ENCODE data around the gene XK. TPM values are rescaled to one million over a fixed set of nuclear protein-coding genes. Genes with fewer than 3 reads are reported as not detected.
A peak's percentile ranks its signal among the peaks of the same experiment; 100 is the strongest.
"Not testable (repeated sequence)": the region's sequence is repeated elsewhere in the genome, so short reads cannot be mapped to it uniquely, and the experiment has no call there.

Gene XK
- total RNA-seq, 1 experiment from 2014 or later: 0.26 TPM

GRCh38 chrX:37722595-37722994, 37.0 kb downstream of the XK start:
- DNase-seq (ENCODE audit: low read depth, low spot score): no peak
- in situ Hi-C loops (cut with HindIII; ENCODE audit: low pct_unique_long_range_greater_than_20kb, low sequenced_read_pairs): no loop called here

- DNase-seq (ENCODE audit: low read depth, low spot score): no peak
These were observed 40.8 kb downstream of the XK start for GRCh38 chrX:37726346-37726745.

DNA sequence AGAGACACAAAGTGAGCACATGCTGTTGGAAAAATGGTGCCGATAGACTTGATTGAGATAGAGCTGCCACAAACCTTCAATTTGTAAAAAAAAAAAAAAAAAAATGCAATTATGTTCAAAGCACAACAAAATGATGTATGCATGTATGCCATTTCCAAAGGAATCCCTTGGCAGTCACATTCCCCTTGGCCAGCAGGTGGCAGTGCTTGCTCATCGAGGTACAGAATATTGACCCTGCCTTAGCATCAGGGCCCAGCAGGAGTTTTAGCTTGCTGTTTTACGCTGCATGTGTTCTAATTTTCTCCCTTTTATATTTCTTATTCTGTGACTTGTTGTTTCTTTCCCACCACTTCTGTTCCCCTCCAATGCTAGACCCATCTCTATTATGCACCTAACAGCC, 59.8 kb downstream of the XK start:
- peak; percentile 74 for DNase-seq (ENCODE audit: low read depth, low spot score)
- in situ Hi-C loops (cut with HindIII; ENCODE audit: low pct_unique_long_range_greater_than_20kb, low sequenced_read_pairs): no loop called here

More at GRCh38 chrX:37726346-37726745, 40.8 kb downstream of the XK start:
- in situ Hi-C loops (cut with HindIII; ENCODE audit: low pct_unique_long_range_greater_than_20kb, low sequenced_read_pairs): no loop called here

DNA sequence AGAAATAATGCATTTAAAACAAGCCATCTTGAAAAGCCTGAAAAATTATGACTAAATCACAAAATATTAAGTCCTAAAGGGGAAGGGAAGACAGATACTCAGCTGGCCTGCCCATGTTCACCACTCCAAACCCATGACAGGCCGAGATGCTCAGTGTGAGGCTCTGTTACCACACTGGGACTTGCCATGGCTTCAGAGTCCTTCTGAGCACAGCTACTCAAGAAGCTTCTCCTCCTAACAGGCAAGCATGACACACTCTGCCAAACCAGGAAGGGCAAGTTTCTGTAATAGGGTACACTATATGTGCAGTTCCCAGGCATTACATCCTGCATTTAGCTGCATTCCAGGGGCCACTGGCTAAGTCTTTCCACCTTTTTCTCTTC, 60.2 kb downstream of the XK start:
- in situ Hi-C loops (cut with HindIII; ENCODE audit: low pct_unique_long_range_greater_than_20kb, low sequenced_read_pairs): no loop called here
- no peak for DNase-seq (ENCODE audit: low read depth, low spot score)

- in situ Hi-C loops (cut with HindIII; ENCODE audit: low pct_unique_long_range_greater_than_20kb, low sequenced_read_pairs): no loop called here
- DNase-seq (ENCODE audit: low read depth, low spot score): no peak
These were observed 60.8 kb downstream of the XK start for GRCh38 chrX:37746218-37746941.

- in situ Hi-C loops (cut with HindIII; ENCODE audit: low pct_unique_long_range_greater_than_20kb, low sequenced_read_pairs): no loop called here
- DNase-seq (ENCODE audit: low read depth, low spot score): no peak
These were observed 61.4 kb downstream of the XK start for GRCh38 chrX:37746951-37747350.

DNA sequence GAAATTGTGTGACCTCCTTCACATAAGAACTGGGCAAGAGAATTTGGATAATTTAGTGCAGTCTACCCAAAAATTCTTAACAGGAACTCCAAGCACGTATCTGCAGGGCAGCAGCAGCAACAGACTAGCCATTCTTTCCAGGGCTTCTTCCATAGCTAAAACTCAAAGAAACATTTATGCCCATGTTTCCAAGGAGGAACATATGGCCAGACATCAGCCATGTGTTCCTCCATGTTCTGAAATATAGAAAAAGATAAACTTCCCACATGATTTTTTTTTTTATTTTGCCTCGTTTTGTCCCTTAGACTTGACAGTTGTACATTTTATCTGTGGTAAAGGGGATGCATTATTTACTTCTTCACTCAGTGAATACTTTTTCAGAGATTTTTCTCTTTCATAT, 66.7 kb downstream of the XK start:
- in situ Hi-C loops (cut with HindIII; ENCODE audit: low pct_unique_long_range_greater_than_20kb, low sequenced_read_pairs): no loop called here
- no peak for DNase-seq (ENCODE audit: low read depth, low spot score)

GRCh38 chrX:37752936-37753335, 67.3 kb downstream of the XK start:
- DNase-seq (ENCODE audit: low read depth, low spot score): no peak
- in situ Hi-C loops (cut with HindIII; ENCODE audit: low pct_unique_long_range_greater_than_20kb, low sequenced_read_pairs): no loop called here

DNA sequence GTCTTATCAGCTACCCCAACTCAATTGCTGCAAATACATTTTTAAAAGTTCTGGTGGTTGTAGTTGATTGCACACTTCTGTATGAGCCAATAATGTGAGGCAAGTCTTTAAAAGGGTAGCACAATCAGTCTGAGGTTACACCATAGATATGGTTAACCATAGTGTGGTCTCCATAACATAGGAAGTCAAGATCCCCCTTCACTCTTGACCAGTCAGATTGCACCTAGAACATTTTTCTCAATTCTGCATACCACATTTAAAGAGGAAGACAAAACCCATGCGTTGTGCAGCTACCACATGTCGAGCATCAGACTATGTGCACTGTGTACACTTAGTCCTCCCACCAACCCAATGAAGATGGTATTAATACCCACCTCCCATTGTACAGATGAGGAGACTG, 67.8 kb downstream of the XK start:
- in situ Hi-C loops (cut with HindIII; ENCODE audit: low pct_unique_long_range_greater_than_20kb, low sequenced_read_pairs): no loop called here
- DNase-seq (ENCODE audit: low read depth, low spot score): no peak

DNA sequence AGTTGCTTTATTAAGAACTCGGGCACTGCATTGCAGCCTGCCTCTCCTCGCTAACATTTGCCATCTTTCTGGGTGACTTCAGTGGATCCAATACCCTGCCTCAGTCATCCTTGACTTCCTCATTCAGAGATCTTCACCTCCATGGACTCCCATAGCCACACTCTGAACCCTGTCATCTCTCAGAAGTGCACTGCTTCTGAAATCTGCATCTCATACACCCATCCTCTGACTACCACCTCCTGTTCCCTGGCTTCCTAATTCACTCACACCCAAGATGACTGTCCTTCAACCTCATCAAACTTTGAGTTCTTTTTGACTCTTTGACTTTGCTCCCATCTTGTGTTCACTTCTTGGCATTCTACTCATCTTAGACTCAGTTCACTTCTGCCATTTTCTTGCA, 68.9 kb downstream of the XK start:
- in situ Hi-C loops (cut with HindIII; ENCODE audit: low pct_unique_long_range_greater_than_20kb, low sequenced_read_pairs): no loop called here
- no peak for DNase-seq (ENCODE audit: low read depth, low spot score)

DNA sequence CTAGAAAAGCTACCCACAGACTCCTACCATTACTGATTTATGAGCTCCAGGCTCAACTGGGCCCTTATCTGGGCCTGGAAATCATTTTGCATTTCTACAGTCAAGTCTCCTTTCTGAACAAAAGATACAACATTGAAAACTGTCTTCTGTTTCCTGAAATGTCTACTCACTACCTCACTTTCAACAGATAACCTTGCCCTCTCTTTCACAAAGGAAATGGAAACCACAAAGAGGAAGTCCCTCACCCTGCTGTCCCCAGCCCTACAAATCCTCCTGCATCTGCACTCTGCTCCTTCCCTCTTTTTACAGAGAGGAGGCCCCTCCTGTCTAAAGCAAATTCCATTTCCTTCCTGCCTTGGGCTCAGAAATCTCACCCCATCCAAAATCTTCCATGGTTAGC, 69.4 kb downstream of the XK start:
- in situ Hi-C loops (cut with HindIII; ENCODE audit: low pct_unique_long_range_greater_than_20kb, low sequenced_read_pairs): no loop called here
- no peak for DNase-seq (ENCODE audit: low read depth, low spot score)

GRCh38 chrX:37757082-37757481, 71.5 kb downstream of the XK start:
- DNase-seq (ENCODE audit: low read depth, low spot score): no peak
- in situ Hi-C loops (cut with HindIII; ENCODE audit: low pct_unique_long_range_greater_than_20kb, low sequenced_read_pairs): no loop called here

DNA sequence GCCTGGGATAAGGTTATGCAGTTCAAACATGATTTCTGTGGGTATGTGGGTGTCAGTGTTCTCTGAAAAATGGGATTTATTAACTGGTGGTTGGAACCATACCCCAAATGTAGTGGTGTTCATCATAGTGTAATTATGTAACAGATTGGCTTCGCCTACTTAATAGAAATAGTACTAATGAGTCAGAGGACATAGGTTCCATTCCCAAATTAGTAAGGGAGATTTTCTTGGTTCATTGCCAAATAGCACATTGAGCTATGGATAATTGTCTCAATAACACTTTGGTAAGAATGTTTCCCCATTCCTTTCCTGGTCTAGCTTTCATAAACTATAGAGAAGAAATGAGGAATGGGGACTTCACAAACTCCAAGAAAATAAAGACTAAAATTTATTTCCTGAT, 73.8 kb downstream of the XK start:
- no peak for DNase-seq (ENCODE audit: low read depth, low spot score)
- in situ Hi-C loops (cut with HindIII; ENCODE audit: low pct_unique_long_range_greater_than_20kb, low sequenced_read_pairs): no loop called here

GRCh38 chrX:37759878-37760418, 74.4 kb downstream of the XK start:
- in situ Hi-C loops (cut with HindIII; ENCODE audit: low pct_unique_long_range_greater_than_20kb, low sequenced_read_pairs): no loop called here
- no peak for DNase-seq (ENCODE audit: low read depth, low spot score)

DNA sequence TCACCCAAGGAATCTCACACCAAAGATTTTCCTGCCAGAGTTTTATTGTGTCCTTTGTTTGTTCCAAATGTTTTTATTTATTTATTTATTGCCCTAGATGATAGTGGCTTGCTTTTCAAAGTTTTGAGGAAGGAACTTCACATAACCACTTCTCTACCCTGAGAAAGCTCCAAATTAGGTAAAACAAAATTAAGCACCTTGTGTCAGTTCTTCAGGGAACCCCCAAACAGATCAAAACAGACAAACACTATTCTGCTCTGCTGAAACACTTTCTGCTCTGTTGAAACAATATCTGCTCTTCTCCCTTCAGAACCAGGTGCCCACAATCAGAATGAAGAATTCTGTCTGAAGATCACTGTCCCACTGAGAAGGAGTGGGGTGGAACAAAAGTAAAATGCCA, 77.8 kb downstream of the XK start:
- in situ Hi-C loops (cut with HindIII; ENCODE audit: low pct_unique_long_range_greater_than_20kb, low sequenced_read_pairs): no loop called here
- no peak for DNase-seq (ENCODE audit: low read depth, low spot score)

- in situ Hi-C loops (cut with HindIII; ENCODE audit: low pct_unique_long_range_greater_than_20kb, low sequenced_read_pairs): no loop called here
- no peak for DNase-seq (ENCODE audit: low read depth, low spot score)
These were observed 79.9 kb downstream of the XK start for GRCh38 chrX:37765507-37765906.

DNA sequence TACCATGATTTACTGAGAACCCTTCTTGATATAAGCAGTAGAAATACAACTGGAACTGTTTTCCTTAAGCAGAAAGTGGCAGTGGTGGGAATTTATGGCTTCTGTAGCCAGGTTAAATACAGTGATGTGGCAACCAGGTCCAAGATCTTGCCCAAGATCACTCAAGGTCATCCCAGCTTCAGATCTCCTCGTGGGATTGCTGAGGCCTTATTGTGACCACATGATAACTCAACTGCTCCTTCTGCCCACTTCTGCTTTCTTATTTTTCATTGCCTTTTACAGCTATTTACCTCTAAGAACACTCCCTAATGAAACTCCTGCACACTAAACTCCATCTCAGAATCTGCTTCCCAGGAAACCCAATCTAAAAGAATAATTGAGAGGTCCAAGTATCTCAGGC, 81.8 kb downstream of the XK start:
- DNase-seq (ENCODE audit: low read depth, low spot score): no peak
- in situ Hi-C loops (cut with HindIII; ENCODE audit: low pct_unique_long_range_greater_than_20kb, low sequenced_read_pairs): no loop called here

DNA sequence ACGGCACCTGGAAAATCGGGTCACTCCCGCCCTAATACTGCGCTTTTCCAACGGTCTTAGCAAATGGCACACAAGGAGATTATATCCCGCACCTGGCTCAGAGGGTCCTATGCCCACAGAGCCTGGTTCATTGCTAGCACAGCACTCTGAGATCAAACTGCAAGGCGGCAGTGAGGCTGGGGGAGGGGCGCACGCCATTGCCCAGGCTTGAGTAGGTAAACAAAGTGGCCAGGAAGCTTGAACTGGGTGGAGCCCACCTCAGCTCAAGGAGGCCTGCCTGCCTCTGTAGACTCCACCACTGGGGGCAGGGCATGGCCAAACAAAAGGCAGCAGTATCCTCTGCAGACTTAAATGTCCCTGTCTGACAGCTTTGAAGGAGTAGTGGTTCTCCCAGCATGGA, 83.3 kb downstream of the XK start:
- in situ Hi-C loops (cut with HindIII; ENCODE audit: low pct_unique_long_range_greater_than_20kb, low sequenced_read_pairs); DNase-seq (ENCODE audit: low read depth, low spot score): not testable (repeated sequence)

DNA sequence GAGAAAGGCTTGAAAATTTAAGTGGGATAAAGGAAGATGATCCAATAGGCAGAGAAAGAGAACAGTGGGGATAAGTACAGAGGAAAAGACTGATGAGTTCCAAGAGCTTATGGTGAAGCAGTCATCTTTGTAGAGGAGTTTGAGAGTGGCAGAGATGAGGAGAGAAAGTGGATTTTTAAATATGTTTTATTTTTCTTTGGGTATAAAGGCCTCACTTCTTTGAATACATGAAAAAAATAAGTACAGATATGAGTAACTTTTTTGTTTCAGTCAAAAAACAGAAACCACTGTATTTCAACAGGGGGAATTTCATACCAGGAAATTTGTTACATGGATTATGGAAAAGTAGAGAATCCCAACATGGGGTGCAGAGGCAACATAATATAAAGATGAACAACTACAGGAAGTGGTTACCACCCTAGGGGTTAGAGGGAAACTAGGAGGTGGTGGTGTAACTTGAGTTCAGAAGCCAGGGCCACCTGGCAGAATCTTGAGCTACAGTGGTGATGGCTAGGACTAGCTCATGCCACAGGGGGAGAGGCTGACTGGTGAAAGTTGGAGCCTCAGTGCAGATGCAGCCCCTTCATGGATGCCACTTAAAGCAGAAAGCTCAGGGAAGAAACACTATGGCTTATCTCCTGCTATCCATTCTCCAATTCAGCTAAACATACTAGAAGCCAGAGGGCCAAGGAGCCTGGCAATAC, 90.8 kb downstream of the XK start:
- in situ Hi-C loops (cut with HindIII; ENCODE audit: low pct_unique_long_range_greater_than_20kb, low sequenced_read_pairs): no loop called here

More for the DNA sequence above, 90.8 kb downstream of the XK start:
- no peak for DNase-seq (ENCODE audit: low read depth, low spot score)

Measured in SK-MEL-5 (cell line).